H9 (cell line): Measurements from ENCODE around the gene REG4. TPM values are rescaled to one million over a fixed set of nuclear protein-coding genes. Genes with fewer than 3 reads are reported as not detected.

Source experiments
- DNase-seq: peaks from one replicate; pipeline ENCODE4 v3.0.0-alpha.2; 2017
- H2AFZ ChIP-seq: one replicate; pipeline ENCODE4 v1.6.1; 2013; ENCODE audit warnings: mild to moderate bottlenecking, low read length, control low read depth, moderate library complexity
- H2AK5ac ChIP-seq: 2 replicates; pipeline ENCODE4 v1.6.1; 2013; ENCODE audit warnings: low read length, control low read depth, mixed read lengths; ENCODE audit not compliant: insufficient read length
- H2BK120ac ChIP-seq: one replicate; pipeline ENCODE4 v1.6.1; 2013; ENCODE audit warnings: low read depth, mild to moderate bottlenecking, low read length, control low read depth, inconsistent platforms; ENCODE audit not compliant: poor library complexity, severe bottlenecking
- H2BK12ac ChIP-seq: 2 replicates; pipeline ENCODE4 v1.6.1; 2013; ENCODE audit warnings: low read length, control low read depth, mixed read lengths, low read depth; ENCODE audit not compliant: insufficient read length
- H2BK15ac ChIP-seq: 2 replicates; pipeline ENCODE4 v1.6.1; 2013; ENCODE audit warnings: low read depth, low read length, control low read depth
- H2BK20ac ChIP-seq: one replicate; pipeline ENCODE4 v1.6.1; 2013; ENCODE audit warnings: low read depth, mild to moderate bottlenecking, low read length, control low read depth, inconsistent platforms; ENCODE audit not compliant: poor library complexity, severe bottlenecking
- H2BK5ac ChIP-seq: 2 replicates; pipeline ENCODE4 v1.6.1; 2013; ENCODE audit warnings: low read length, control low read depth, mixed read lengths; ENCODE audit not compliant: insufficient read length
- H3K14ac ChIP-seq: 2 replicates; pipeline ENCODE4 v1.6.1; 2013; ENCODE audit warnings: low read length, control low read depth; ENCODE audit not compliant: insufficient read depth
- H3K18ac ChIP-seq: 2 replicates; pipeline ENCODE4 v1.6.1; 2013; ENCODE audit warnings: low read depth, mild to moderate bottlenecking, mixed read lengths, low read length, control low read depth; ENCODE audit not compliant: insufficient read length
- H3K23ac ChIP-seq: 2 replicates; pipeline ENCODE4 v1.6.1; 2013; ENCODE audit warnings: low read length, control low read depth, mixed read lengths, low read depth; ENCODE audit not compliant: insufficient read length
- H3K23me2 ChIP-seq: 2 replicates; pipeline ENCODE4 v1.6.1; 2013; ENCODE audit warnings: low read depth, mild to moderate bottlenecking, mixed read lengths, low read length, control low read depth; ENCODE audit not compliant: insufficient read length, poor library complexity, severe bottlenecking
- H3K27ac ChIP-seq: 2 replicates; pipeline ENCODE4 v1.5.1; 2013; ENCODE audit warnings: low read length, control low read depth, mixed read lengths, low read depth; ENCODE audit not compliant: insufficient read length
- H3K27me3 ChIP-seq: 2 replicates; pipeline ENCODE4 v1.6.1; 2013; ENCODE audit warnings: low read length, control low read depth, inconsistent platforms; ENCODE audit not compliant: insufficient read depth
- H3K4ac ChIP-seq: 2 replicates; pipeline ENCODE4 v1.6.1; 2013; ENCODE audit warnings: low read depth, mild to moderate bottlenecking, control low read depth, inconsistent platforms, low read length, moderate library complexity
- H3K4me1 ChIP-seq: 2 replicates; pipeline ENCODE4 v1.6.1; 2013; ENCODE audit warnings: low read length, control low read depth, inconsistent platforms; ENCODE audit not compliant: insufficient read depth
- H3K4me2 ChIP-seq: 2 replicates; pipeline ENCODE4 v1.6.1; 2013; ENCODE audit warnings: low read length, control low read depth, mixed read lengths; ENCODE audit not compliant: insufficient read length, insufficient read depth
- H3K56ac ChIP-seq: 2 replicates; pipeline ENCODE4 v1.6.1; 2013; ENCODE audit warnings: low read depth, mild to moderate bottlenecking, mixed read lengths, low read length, control low read depth; ENCODE audit not compliant: insufficient read length
- H3K79me1 ChIP-seq: 2 replicates; pipeline ENCODE4 v1.6.1; 2013; ENCODE audit warnings: low read depth, mild to moderate bottlenecking, moderate library complexity, low read length, control low read depth, inconsistent platforms; ENCODE audit not compliant: insufficient read depth, poor library complexity, severe bottlenecking
- H3K79me2 ChIP-seq: 2 replicates; pipeline ENCODE4 v1.6.1; 2013; ENCODE audit warnings: low read length, control low read depth, inconsistent platforms; ENCODE audit not compliant: insufficient read depth
- H3K9ac ChIP-seq: 2 replicates; pipeline ENCODE4 v1.6.1; 2013; ENCODE audit warnings: low read length, control low read depth, mixed read lengths; ENCODE audit not compliant: insufficient read length; ENCODE audit errors: extremely low read depth
- H3K9me3 ChIP-seq: one replicate; pipeline ENCODE4 v1.6.1; 2013; ENCODE audit warnings: low read depth, low read length, inconsistent platforms; ENCODE audit not compliant: control insufficient read depth
- H3T11ph ChIP-seq: one replicate; pipeline ENCODE4 v1.6.1; 2013; ENCODE audit warnings: mild to moderate bottlenecking, low read length, control low read depth, inconsistent platforms
- H4K20me1 ChIP-seq: one replicate; pipeline ENCODE4 v1.6.1; 2013; ENCODE audit not compliant: control insufficient read depth, insufficient read length, insufficient read depth
- H4K5ac ChIP-seq: 2 replicates; pipeline ENCODE4 v1.6.1; 2013; ENCODE audit warnings: low read depth, mild to moderate bottlenecking, mixed read lengths, low read length, control low read depth; ENCODE audit not compliant: insufficient read length
- H4K8ac ChIP-seq: replicated peaks from 2 replicates; pipeline ENCODE4 v1.6.1; 2013; ENCODE audit warnings: low read length, control low read depth, mixed read lengths, low read depth; ENCODE audit not compliant: insufficient read length
- H4K91ac ChIP-seq: 2 replicates; pipeline ENCODE4 v1.6.1; 2013; ENCODE audit warnings: low read depth, mild to moderate bottlenecking, moderate library complexity, mixed read lengths, low read length, control low read depth; ENCODE audit not compliant: insufficient read length
- H3K27ac Mint-ChIP-seq, 3 experiments: 2 replicates in 2 of 3; 3 replicates in 1 of 3; pipeline ENCODE4 v1.8.0; 2020 to 2021; ENCODE audit warnings: mixed read lengths in 3 of 3, mild to moderate bottlenecking in 1 of 3, moderate library complexity in 1 of 3
- H3K27me3 Mint-ChIP-seq: 2 replicates; pipeline ENCODE4 v1.8.0; 2021; ENCODE audit warnings: low read depth, mild to moderate bottlenecking, moderate library complexity, mixed read lengths
- H3K36me3 Mint-ChIP-seq, 3 experiments: 2 replicates in 2 of 3; 3 replicates in 1 of 3; pipeline ENCODE4 v1.8.0; 2020 to 2021; ENCODE audit warnings: low read depth in 3 of 3, mixed read lengths in 3 of 3; ENCODE audit not compliant: insufficient read depth in 1 of 3
- H3K4me1 Mint-ChIP-seq, 2 experiments: 2 replicates each; pipeline ENCODE4 v1.8.0; 2020; ENCODE audit warnings: mixed read lengths in 2 of 2
- H3K4me3 Mint-ChIP-seq, 2 experiments: 2 replicates in 1 of 2; 3 replicates in 1 of 2; pipeline ENCODE4 v1.8.0; 2020 to 2021; ENCODE audit warnings: mild to moderate bottlenecking in 2 of 2, mixed read lengths in 2 of 2, moderate library complexity in 1 of 2
- H3K9me3 Mint-ChIP-seq, 2 experiments: 2 replicates in 1 of 2; 3 replicates in 1 of 2; pipeline ENCODE4 v1.8.0; 2020; ENCODE audit warnings: mild to moderate bottlenecking in 2 of 2, mixed read lengths in 2 of 2, moderate library complexity in 1 of 2
- WGBS: extraction: QIAGEN DNeasy Blood & Tissue Kit; methylation state at CpG from one replicate; pipeline ENCODE4 v1.1.7; 2013; ENCODE audit warnings: missing lambda C conversion rate, low lambda C conversion rate, mixed read lengths; ENCODE audit not compliant: insufficient read length; ENCODE audit errors: extremely low coverage; 5-methylcytosine and 5-hydroxymethylcytosine counted together
- total RNA-seq: library from RNA; stranded (reverse); gene quantifications from 2 replicates; pipeline ENCODE4 v1.2.1, GENCODE V29; 2021
- TF ChIP-seq, protein P1 (sequence below): fragments of 200-600 bp; sonication (generic); conservative IDR thresholded peaks from 3 replicates; pipeline ENCODE4 v1.8.0; 2021; ENCODE audit warnings: antibody characterized with exemption, mild to moderate bottlenecking

The REG4 gene
- total RNA-seq, 1 experiment from 2014 or later = not detected

DNA sequence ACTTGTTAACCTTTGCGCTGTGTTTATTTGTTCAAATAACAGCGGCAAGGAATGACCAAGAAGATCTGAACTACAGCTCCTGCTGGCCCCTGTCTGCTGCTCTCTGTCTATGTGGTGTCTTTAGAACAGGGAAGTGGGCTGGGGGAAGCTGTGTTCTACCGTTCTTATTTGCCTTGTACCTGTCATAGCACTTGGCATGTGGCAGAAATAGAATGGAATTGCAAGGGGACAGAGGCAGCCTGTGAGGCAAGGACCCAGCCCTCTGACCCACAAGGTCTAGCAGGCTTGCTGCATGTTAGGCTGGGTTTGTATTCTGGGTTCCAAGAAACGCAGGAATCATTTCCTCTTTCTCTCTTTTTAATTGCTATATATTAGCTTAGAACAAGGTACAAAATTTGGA, 63.2 kb downstream of the REG4 start:
- Mint-ChIP-seq H3K36me3 (peaks cover 7 to 17% (median 12%) of the 10 kb centered on the region in 3 experiments; a peak in 6 of 7 replicates), H3K27me3 (peaks cover 6% of the 10 kb centered on the region), H3K9me3 (no peaks in the 10 kb centered on the region; a peak in 1 of 5 replicates), H3K27ac (no peak overlapping the region), H3K4me3 (no peak overlapping the region), H3K4me1 (peaks cover 22 to 33% of the 10 kb centered on the region in 2 experiments)
- Histone ChIP-seq H3K9me3 (no peaks in the 10 kb centered on the region), H2BK15ac (no peak overlapping the region), H4K8ac (no peak overlapping the region), H3K56ac (no peak overlapping the region), H2AFZ (no peak overlapping the region), H2BK20ac (no peak overlapping the region), H2AK5ac (no peak overlapping the region), H3K79me1 (no peaks in the 10 kb centered on the region), H4K5ac (no peak overlapping the region), H3K14ac (no peak overlapping the region), H3K9ac (no peak overlapping the region), H4K91ac (no peak overlapping the region), H4K20me1 (no peaks in the 10 kb centered on the region), H3K79me2 (no peaks in the 10 kb centered on the region), H2BK12ac (no peak overlapping the region), H3K27ac (no peak overlapping the region), H3T11ph (no peak overlapping the region), H3K4me2 (no peak overlapping the region), H2BK5ac (no peak overlapping the region), H3K4me1 (peaks cover 4% of the 10 kb centered on the region; the same call in 1 of the 2 replicates), H3K23ac (no peak overlapping the region), H2BK120ac (no peak overlapping the region), H3K18ac (no peak overlapping the region), H3K23me2 (no peaks in the 10 kb centered on the region), H3K27me3 (no peaks in the 10 kb centered on the region; the same call in 1 of the 2 replicates), H3K4ac (no peak overlapping the region)
- no CpG with 5 or more reads among the region's 4 CpGs for WGBS
- TF ChIP-seq, protein P1, sequence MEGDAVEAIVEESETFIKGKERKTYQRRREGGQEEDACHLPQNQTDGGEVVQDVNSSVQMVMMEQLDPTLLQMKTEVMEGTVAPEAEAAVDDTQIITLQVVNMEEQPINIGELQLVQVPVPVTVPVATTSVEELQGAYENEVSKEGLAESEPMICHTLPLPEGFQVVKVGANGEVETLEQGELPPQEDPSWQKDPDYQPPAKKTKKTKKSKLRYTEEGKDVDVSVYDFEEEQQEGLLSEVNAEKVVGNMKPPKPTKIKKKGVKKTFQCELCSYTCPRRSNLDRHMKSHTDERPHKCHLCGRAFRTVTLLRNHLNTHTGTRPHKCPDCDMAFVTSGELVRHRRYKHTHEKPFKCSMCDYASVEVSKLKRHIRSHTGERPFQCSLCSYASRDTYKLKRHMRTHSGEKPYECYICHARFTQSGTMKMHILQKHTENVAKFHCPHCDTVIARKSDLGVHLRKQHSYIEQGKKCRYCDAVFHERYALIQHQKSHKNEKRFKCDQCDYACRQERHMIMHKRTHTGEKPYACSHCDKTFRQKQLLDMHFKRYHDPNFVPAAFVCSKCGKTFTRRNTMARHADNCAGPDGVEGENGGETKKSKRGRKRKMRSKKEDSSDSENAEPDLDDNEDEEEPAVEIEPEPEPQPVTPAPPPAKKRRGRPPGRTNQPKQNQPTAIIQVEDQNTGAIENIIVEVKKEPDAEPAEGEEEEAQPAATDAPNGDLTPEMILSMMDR = no peak
- no peak for DNase-seq
